Activated CD8-positive, alpha-beta memory T cell treated with anti-CD3 and anti-CD28 coated beads, Interleukin-2, amount 50 U/mL, for 24 hours (primary cell): ENCODE data around the gene SHLD2.
"Not testable (repeated sequence)": the region's sequence is repeated elsewhere in the genome, so short reads cannot be mapped to it uniquely, and the experiment has no call there.

Experiments
- DNase-seq: peaks from one replicate; pipeline ENCODE4 v3.0.0-alpha.2; 2020; ENCODE audit errors: extremely low read depth

SHLD2 gene

GRCh38 chr10:87083576-87084290 is 11.3 kb upstream of the SHLD2 start:
- DNase-seq: not testable (repeated sequence)

GRCh38 chr10:87084291-87084782 is 10.7 kb upstream of the SHLD2 start:
- DNase-seq: not testable (repeated sequence)

- DNase-seq: no peak
These were observed 9.5 kb upstream of the SHLD2 start for GRCh38 chr10:87085537-87085936.

- no peak for DNase-seq
These were observed 5.3 kb upstream of the SHLD2 start for GRCh38 chr10:87089746-87090145.

GRCh38 chr10:87090779-87091178 is 4.2 kb upstream of the SHLD2 start:
- DNase-seq: no peak

- no peak for DNase-seq
These were observed 2.6 kb upstream of the SHLD2 start for GRCh38 chr10:87092376-87092860.

- no peak for DNase-seq
These were observed 2.0 kb upstream of the SHLD2 start for GRCh38 chr10:87092861-87093631.

- DNase-seq: peak; percentile 51
These were observed 1.2 kb upstream of the SHLD2 start for GRCh38 chr10:87093632-87094372.

- peak; percentile 46 for DNase-seq
These were observed 385 bp downstream of the SHLD2 start for GRCh38 chr10:87095236-87095945.

GRCh38 chr10:87101996-87102395 is 7.0 kb downstream of the SHLD2 start:
- no peak for DNase-seq

GRCh38 chr10:87104727-87105126 is 9.7 kb downstream of the SHLD2 start:
- DNase-seq: not testable (repeated sequence)

- DNase-seq: no peak
These were observed 10.6 kb downstream of the SHLD2 start for GRCh38 chr10:87105446-87106124.

GRCh38 chr10:87118122-87118521 is 23.1 kb downstream of the SHLD2 start:
- DNase-seq: not testable (repeated sequence)

GRCh38 chr10:87119029-87119428 is 24.0 kb downstream of the SHLD2 start:
- DNase-seq: not testable (repeated sequence)

GRCh38 chr10:87123351-87123750 is 28.3 kb downstream of the SHLD2 start:
- not testable (repeated sequence) for DNase-seq

- not testable (repeated sequence) for DNase-seq
These were observed 32.0 kb downstream of the SHLD2 start for GRCh38 chr10:87127048-87127447.

- not testable (repeated sequence) for DNase-seq
These were observed 32.7 kb downstream of the SHLD2 start for GRCh38 chr10:87127607-87128156.

- DNase-seq: not testable (repeated sequence)
These were observed 37.2 kb downstream of the SHLD2 start for GRCh38 chr10:87132176-87132575.

- DNase-seq: not testable (repeated sequence)
These were observed 38.9 kb downstream of the SHLD2 start for GRCh38 chr10:87133936-87134335.

GRCh38 chr10:87134440-87134839 is 39.4 kb downstream of the SHLD2 start:
- DNase-seq: not testable (repeated sequence)
